ENCODE results near the gene NOP10.
"Not testable (repeated sequence)": the region's sequence is repeated elsewhere in the genome, so short reads cannot be mapped to it uniquely, and the experiment has no call there.

Gene NOP10

DNA sequence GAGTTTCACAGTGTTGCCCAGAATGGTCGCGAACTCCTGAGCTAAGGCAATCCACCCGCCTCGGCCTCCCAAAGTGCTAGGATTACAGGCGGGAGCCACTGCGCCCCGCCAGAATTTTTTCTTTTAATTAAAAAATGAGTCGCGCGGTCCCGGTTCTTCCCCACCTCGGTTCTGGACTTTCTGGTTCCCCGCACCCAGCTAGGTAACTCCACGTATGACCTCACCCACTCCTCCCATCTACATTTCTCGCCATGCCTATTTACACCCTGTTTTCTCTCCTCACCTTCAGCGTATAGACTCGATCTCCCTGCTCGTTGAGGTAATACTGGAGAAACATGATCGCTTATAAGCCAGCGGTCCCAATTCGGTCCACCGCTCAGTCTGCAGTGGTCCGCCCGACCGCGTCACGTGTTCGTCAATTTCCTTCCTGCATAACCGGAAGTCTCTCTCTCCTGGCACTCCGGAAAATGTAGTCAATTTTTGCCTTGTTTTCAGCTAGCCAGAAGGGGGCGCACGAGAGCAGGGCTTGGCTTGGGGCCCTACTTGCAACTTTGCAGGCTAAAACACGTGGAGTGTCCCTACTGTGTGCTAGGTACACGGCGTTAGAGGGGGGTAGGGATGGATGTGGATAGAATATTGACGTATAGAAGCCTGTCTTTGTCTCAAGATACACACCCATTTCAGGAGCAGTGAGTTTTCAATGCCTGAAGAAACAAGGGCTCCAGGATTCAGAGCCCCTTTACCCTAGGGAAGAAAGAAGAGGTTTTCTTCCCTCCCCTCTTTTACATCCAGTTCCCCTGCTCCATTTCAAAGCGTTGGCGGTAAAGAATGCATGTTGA, at the start of gene NOP10, which contains the start of gene NUTM1:
NOP10 (minus strand) TSS at position 400 of the 839 bp plus-strand sequence; CDS start at position 337, 63 bp downstream.
NUTM1 (plus strand) TSS at position 579 of the 839 bp plus-strand sequence. CDS start 382 bp downstream, outside the sequence.
- peak; percentile 92 to 95 for DNase-seq

GRCh38 chr15:34389594-34390086, 46.7 kb upstream of the NOP10 start:
- DNase-seq, result not testable (repeated sequence)

DNA sequence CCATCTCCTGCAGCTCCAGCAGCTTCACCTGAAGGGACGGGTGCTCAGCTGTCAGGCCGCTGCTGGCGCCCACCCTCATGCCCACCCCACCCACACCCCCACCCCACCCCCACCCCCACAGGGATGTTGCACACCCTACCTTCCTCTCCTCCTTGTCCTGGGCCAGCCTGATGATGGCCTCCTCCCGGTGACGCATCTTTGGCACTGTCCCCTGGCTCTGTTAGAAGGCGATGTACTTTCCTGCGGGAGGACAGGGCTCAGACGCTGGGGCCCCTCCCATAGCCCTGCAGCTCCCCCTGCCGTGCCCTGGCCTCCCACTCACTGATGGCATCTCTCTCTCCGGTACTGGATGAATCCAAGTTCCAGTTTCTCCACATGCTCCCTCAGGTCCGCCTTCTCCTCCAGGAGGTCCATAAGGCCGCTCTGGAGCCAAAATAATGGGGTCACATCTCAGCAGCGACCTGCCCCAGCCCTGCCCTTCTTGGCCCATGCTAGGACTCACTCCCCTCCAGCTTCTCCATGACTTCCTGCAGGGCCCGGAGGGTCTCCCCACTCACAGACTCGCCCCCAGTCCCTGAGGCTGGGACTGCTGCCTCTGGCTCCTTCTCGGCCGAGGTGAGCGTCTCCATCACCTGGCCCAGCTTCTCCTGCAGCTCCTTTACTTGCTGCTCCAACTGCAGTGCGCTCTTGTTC, 39.0 kb upstream of the NOP10 start:
- DNase-seq, result not testable (repeated sequence)

- DNase-seq, result not testable (repeated sequence)
Observed at GRCh38 chr15:34380491-34380890, 37.6 kb upstream of the NOP10 start.

GRCh38 chr15:34376856-34377255, 33.9 kb upstream of the NOP10 start:
- DNase-seq, result no peak

DNA sequence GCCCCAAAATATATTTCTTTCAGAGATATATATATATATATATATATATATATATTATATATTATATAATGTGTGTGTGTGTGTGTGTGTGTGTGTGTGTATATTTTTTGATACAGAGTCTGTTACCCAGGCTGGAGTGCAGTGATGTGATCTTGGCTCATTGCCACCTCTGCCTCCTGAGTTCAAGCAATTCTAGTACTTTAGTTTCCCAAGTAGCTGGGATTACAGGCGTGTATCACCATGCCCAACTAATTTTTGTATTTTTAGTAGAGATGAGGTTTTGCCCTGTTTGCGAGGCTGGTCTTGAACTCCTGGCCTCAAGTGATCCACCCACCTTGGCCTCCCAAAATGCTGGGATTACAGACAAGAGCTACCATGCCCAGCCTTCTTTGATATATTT, 32.6 kb upstream of the NOP10 start:
- not testable (repeated sequence) for DNase-seq

- no peak for DNase-seq
Observed at GRCh38 chr15:34374816-34375215, 31.9 kb upstream of the NOP10 start.

- DNase-seq, result no peak
Observed at GRCh38 chr15:34373951-34374350, 31.0 kb upstream of the NOP10 start.

DNA sequence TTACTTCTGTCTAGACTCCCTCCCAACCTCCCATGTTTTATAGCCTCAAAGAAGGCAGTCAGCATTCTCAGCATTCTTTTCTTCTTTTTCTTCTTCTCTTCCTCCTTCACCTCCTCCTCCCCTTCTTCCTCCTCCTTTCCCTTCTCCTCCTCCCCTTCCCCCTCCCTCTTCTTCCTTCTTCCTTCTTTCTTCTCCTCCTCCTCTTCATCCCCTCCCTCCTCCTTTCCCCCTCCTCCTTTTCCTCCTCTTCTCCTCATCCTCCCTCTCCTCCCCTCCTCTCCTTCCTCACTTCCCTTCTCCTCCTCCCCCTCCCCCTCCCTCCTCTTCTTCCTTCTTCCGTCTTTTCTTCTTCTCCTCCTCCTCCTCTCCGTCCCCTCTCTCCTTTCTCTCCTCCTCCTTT, 27.7 kb upstream of the NOP10 start:
- no peak for DNase-seq

DNA sequence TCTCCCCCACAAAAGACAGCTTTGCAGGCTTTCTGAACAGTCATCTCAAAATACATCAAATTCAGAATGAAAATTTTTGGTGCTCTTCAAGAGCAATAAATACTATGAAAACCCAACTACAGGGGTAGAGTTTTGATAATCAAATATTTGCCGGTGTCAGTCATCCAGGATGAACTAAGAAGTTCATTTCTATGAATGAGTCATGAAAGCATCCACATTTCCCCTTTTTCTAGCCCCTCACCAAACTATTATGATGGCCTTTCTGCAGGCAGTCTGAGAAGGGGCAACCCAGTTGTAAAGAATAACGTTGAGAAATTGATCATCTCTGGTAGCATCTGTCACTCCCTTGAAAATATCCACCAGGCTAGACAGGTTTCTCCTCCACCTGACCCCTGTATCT, 27.2 kb upstream of the NOP10 start:
- DNase-seq, result no peak

- DNase-seq, result peak; percentile 91
Observed at GRCh38 chr15:34367101-34368081, 24.5 kb upstream of the NOP10 start, which contains the start of gene LPCAT4. Gene LPCAT4, minus strand, starts transcription at chr15:34367196. Its CDS starts 96 bp downstream, at chr15:34367100.

DNA sequence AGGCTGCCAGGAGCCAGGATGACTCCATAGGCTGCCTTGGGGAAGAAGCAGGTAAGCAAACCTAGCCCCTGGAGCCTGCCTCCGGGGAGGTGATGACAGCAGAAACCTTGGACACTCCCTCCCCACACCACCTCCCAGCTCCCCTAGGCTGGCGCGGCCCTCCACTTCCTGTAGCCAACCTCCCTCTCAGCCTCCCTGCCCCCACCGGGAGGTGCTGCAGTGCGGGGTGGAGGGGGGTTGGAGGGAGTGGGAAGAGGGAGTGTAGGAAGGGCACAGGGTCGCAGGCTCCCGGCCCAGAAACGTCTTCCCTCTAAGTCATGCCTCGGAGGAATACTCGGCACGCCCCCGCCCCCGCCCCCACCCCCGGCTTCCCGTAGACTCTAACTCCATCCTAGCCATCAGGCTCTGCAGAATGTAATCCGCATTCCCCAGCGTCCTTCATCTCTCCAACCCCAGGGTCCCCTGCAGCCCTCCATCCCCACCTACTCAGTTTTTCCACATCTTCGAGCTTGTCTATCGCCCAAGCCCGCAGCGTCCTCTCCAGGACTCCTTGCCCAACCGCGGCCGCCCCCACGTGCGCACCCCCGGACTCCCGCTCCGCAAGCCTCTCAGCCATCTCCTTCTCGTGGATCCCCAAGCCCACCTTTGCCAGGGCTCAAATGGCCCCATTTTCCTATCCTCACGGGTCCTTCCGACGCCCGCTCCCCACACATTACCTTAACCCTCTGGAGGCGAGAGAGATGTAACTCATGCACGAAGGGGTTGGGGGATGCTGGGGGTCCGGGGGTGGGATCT, 23.5 kb upstream of the NOP10 start:
- peak; percentile 20 to 47 for DNase-seq

DNA sequence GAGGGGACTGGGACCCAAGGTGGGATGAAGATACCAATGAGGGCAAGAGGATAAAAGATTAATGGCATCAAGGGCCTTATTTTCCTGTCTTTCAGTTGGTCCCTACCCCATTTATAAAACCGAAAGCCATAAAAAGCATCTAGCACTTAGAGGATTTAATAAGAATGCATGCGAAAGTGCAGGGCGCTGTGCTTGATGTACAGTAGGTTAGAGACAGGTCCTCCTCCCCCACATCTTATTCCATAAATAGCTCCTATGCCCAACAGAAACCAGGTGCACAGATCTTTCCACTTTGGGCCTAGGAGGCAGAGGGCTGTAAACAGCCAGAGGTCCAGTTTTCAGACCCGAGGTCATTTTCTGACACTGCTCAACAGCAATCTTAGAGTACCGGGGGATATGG, 22.9 kb upstream of the NOP10 start:
- DNase-seq, result no peak

GRCh38 chr15:34365091-34365825, 22.3 kb upstream of the NOP10 start:
- DNase-seq, result no peak

- no peak for DNase-seq
Observed at GRCh38 chr15:34364041-34364440, 21.1 kb upstream of the NOP10 start.

DNA sequence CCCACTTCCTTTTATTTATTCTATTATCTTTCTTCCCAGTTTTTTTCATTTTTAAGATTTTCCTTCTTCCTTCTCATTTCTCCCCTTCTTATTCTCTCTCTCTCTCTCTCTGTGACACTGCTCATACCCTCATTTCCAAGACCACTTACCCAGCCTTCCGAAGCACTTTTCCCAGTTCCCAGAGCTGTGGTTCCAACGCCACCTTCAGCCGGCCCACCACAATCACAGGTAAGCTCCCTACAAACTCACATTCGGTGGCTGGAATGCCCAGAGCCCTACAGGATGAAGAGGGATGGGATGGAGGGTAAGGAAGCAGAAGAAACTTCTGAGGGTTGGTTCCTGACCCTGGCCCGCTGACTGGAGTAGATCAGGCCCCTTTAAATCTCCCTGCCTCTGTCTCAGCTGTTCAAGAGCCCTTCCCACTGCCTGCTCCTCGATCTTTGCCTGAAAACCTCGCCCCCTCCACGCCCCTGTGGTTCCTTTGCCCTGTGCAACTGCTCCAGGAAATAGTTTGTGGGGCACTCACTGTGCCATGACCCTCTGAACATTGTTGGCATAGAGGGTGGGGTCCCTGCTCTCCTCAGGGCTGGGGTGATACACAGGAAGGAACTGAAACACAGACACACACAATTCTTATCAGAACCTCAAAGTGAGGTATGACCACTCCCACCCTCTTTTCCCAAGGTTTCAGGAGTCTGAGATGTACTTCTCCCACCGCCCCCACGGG, 19.3 kb upstream of the NOP10 start:
- DNase-seq, result no peak

DNA sequence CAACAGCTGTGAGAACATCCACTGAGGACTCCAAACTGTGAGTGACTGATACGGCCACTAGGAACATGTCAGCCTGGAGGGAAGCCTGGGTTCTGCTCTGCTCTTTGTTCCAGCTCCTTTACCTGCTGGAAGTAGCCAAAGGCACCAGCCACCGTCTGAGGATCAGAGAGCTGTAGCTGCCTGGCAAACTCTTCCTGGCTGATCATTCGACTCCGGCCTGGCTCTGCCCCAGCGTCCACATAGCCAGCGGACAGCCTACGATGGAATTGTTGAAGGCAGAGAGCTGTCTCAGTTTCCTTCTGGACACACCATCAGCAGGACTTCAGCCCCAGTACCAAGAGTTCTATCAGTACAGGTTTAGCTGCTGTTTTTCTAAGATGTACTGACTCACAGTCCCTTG, 18.3 kb upstream of the NOP10 start:
- no peak for DNase-seq

GRCh38 chr15:34360298-34360697, 17.4 kb upstream of the NOP10 start:
- no peak for DNase-seq

GRCh38 chr15:34359416-34359815, 16.5 kb upstream of the NOP10 start:
- DNase-seq, result no peak

GRCh38 chr15:34358948-34359347, 16.0 kb upstream of the NOP10 start:
- no peak for DNase-seq
